Measurements from ENCODE around the gene PAQR3.

DNA sequence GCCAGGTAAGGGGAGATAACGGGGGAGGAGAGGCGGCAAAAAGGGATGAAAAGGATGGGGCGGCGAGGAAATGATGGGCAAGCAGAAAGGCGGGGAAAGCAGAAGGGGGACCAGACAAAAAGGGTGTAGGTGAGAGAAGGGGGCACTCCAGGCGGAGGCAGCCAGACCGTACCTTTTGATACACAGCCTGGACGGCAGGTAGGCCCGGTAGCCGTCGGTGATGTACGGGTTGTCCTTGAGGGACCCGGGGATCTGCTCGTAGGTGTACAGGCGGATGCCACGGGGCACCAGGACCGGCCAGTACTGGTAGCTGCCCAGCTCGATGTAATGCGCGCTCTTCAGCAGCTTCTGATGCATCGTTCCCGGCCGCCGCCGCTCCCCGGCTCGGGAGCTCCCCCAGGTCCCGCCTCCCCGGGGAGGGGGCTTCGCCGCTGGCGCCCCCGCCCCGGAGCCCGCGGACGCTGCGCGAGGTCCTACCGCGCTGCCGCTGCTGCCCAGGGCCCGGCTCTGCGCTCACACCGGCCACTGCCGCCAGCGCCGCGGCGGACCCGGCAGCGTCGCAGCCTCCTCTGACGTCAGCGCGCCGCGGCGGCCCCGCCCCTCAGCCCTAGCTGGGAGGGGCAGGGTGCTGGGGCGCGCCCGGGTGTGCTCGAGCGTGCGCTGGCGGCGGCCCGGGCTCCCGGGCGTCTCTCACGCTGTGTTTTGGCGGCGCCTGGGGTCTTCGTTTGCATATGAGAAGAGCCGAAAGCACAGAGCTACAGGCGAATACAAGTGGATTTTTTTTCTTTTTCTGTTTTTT lies at the start of gene PAQR3:
- TF ChIP-seq, protein P1, sequence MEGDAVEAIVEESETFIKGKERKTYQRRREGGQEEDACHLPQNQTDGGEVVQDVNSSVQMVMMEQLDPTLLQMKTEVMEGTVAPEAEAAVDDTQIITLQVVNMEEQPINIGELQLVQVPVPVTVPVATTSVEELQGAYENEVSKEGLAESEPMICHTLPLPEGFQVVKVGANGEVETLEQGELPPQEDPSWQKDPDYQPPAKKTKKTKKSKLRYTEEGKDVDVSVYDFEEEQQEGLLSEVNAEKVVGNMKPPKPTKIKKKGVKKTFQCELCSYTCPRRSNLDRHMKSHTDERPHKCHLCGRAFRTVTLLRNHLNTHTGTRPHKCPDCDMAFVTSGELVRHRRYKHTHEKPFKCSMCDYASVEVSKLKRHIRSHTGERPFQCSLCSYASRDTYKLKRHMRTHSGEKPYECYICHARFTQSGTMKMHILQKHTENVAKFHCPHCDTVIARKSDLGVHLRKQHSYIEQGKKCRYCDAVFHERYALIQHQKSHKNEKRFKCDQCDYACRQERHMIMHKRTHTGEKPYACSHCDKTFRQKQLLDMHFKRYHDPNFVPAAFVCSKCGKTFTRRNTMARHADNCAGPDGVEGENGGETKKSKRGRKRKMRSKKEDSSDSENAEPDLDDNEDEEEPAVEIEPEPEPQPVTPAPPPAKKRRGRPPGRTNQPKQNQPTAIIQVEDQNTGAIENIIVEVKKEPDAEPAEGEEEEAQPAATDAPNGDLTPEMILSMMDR (IDR thresholded peaks at IDR 0.05; ENCODE audit: low read length) = no peak
- TF ChIP-seq EZH2 (optimal IDR thresholded peaks at IDR 0.05; ENCODE audit: low read depth, low read length) = no peak

Measured in MM.1S (cell line).